Measurements from ENCODE around the gene LSP1. TPM values are rescaled to one million over a fixed set of nuclear protein-coding genes. Genes with fewer than 3 reads are reported as not detected.
A peak's percentile ranks its signal among the peaks of the same experiment; 100 is the strongest.

The LSP1 gene
- total RNA-seq, 1 donor from 2014 or later = 41.9 TPM

GRCh38 chr11:1822648-1823375 is 30.1 kb upstream of the LSP1 start:
- no peaks in the 10 kb centered on the region for H3K27me3 ChIP-seq
- no peak for DNase-seq (ENCODE audit: low spot score in 2 of 2)
- peaks cover 30 to 57% of the 10 kb centered on the region in 2 donors for H3K4me1 ChIP-seq
- no peaks in the 10 kb centered on the region for H3K36me3 ChIP-seq
- TF ChIP-seq CTCF (IDR thresholded peaks at IDR 0.05) = no peak
- intact Hi-C loops (cut with DNase I) = loop anchor here (10.0 kb wide), 1 partner anchor 248 kb away; the partner anchor contains the start of gene DUSP8
- H3K27ac ChIP-seq = peak overlapping the region; percentile 47 to 49
- H3K4me3 ChIP-seq = no peak overlapping the region
- no peaks in the 10 kb centered on the region for H3K9me3 ChIP-seq

- Histone ChIP-seq H3K36me3 (no peaks in the 10 kb centered on the region), H3K4me3 (no peak overlapping the region), H3K9me3 (no peaks in the 10 kb centered on the region), H3K4me1 (peaks cover 36 to 65% of the 10 kb centered on the region in 2 donors), H3K27me3 (no peaks in the 10 kb centered on the region), H3K27ac (peak overlapping the region in 1 of 2 donors; percentile 49)
- DNase-seq (ENCODE audit: low spot score in 2 of 2) = no peak
- TF ChIP-seq CTCF (IDR thresholded peaks at IDR 0.05) = no peak
- intact Hi-C loops (cut with DNase I) = loop anchor here (10.0 kb wide), 1 partner anchor 249 kb away; the partner anchor contains the start of gene DUSP8
These were observed 29.3 kb upstream of the LSP1 start for GRCh38 chr11:1823376-1824220.

DNA sequence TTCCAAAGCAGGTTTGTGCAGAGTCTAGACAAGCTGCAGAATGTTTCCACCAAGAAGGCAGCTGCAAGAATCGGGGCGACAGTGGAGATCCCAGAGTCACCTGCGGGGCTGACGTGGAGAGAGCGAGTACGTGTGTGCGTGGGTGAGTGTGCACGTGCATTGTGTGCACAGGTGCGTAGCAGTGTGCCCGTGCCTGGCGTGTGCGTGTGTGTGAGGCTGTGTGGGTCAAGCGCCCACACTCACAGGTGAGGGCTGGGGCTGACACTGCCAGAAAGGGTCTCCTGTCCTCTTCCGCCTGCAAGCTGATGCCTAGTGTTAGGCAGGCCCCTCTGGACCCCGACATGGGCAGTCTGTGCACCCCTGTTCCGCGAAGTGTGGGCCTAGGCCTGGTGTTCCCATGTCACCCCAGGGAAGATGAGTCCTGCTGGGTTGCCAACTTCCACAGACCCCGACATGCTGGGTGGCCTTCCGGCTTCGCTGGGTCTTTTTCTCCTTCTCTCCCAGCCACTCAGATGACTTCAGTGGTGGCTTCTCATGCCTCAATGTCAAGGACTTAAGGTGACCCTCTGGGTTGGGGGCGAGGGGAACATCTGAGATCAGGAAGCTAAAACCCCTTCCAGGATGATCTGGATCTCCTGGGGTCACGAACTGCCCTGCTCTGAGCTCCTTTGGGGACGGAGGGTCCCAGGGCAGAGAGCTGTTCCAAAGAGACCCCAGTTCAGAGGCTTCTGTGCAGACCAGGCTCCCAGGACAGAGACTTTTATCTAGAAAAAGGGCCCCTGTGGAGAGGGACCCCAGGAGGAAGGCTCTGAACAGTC is 28.5 kb upstream of the LSP1 start:
- TF ChIP-seq CTCF (IDR thresholded peaks at IDR 0.05) = no peak
- Histone ChIP-seq H3K36me3 (no peaks in the 10 kb centered on the region), H3K27ac (peak overlapping the region; percentile 94 to 96), H3K9me3 (no peaks in the 10 kb centered on the region), H3K4me3 (no peak overlapping the region), H3K4me1 (peaks cover 44 to 73% of the 10 kb centered on the region in 2 donors), H3K27me3 (no peaks in the 10 kb centered on the region)
- no peak for DNase-seq (ENCODE audit: low spot score in 2 of 2)
- intact Hi-C loops (cut with DNase I) = loop anchor here (10.0 kb wide), 1 partner anchor 250 kb away; the partner anchor contains the start of gene DUSP8

- no peaks in the 10 kb centered on the region for H3K27me3 ChIP-seq
- TF ChIP-seq CTCF (IDR thresholded peaks at IDR 0.05) = peak; percentile 17 to 47 (median 40)
- H3K4me1 ChIP-seq = peaks cover 48 to 77% of the 10 kb centered on the region in 2 donors
- no peaks in the 10 kb centered on the region for H3K36me3 ChIP-seq
- DNase-seq (ENCODE audit: low spot score in 2 of 2) = peak in 1 of 2 donors; percentile 63
- no peak overlapping the region for H3K4me3 ChIP-seq
- H3K9me3 ChIP-seq = no peaks in the 10 kb centered on the region
- peak overlapping the region; percentile 94 to 96 for H3K27ac ChIP-seq
- intact Hi-C loops (cut with DNase I) = loop anchor here (10.0 kb wide), 1 partner anchor 250 kb away; the partner anchor contains the start of gene DUSP8
These were observed 27.7 kb upstream of the LSP1 start for GRCh38 chr11:1825039-1825740.
